ENCODE data around the gene ERI2.

GRCh38 chr16:20818929-20819585, 12.8 kb upstream of the ERI2 start:
- TF ChIP-seq FOXM1 (IDR thresholded peaks at IDR 0.05; ENCODE audit: borderline replicate concordance) (no peak), FOXK2 (IDR thresholded peaks at IDR 0.05) (no peak), SP1 (IDR thresholded peaks at IDR 0.05) (no peak), NFRKB (IDR thresholded peaks at IDR 0.05) (no peak), ZNF384 (IDR thresholded peaks at IDR 0.05) (no peak), BHLHE40 (IDR thresholded peaks at IDR 0.05; ENCODE audit: borderline replicate concordance) (no peak), ELF4 (IDR thresholded peaks at IDR 0.05) (no peak), HDGF (IDR thresholded peaks at IDR 0.05; ENCODE audit: borderline replicate concordance) (no peak), ARNT (IDR thresholded peaks at IDR 0.05) (no peak), TARDBP (IDR thresholded peaks at IDR 0.05) (no peak), PKNOX1 (IDR thresholded peaks at IDR 0.05) (no peak), FOXA1 (IDR thresholded peaks at IDR 0.05) (no peak), SUZ12 (IDR thresholded peaks at IDR 0.05) (no peak), L3MBTL2 (conservative IDR thresholded peaks at IDR 0.05) (no peak)

Measured in HEK293T (cell line).